Astrocyte (in vitro differentiated cells and primary cell): ENCODE measurements around the gene MZB1. TPM values are rescaled to one million over a fixed set of nuclear protein-coding genes. Genes with fewer than 3 reads are reported as not detected.

Experiments used
- DNase-seq: peaks from one replicate; pipeline ENCODE4 v3.0.0-alpha.2; 2010; ENCODE audit warnings: low read depth
- FAIRE-seq: peaks from 2 replicates; lab custom pipeline; 2011; peaks lifted over from hg19 to GRCh38; lab: Jason Lieb, UNC
- H2AFZ ChIP-seq: 2 replicates; pipeline ENCODE4 v1.6.0; 2012; ENCODE audit warnings: low read depth, low read length, inconsistent platforms
- H3K27ac ChIP-seq: 2 replicates; pipeline ENCODE4 v1.5.1; 2011; ENCODE audit warnings: low read depth, low read length, inconsistent platforms
- H3K27me3 ChIP-seq: 2 replicates; pipeline ENCODE4 v1.6.0; 2011; ENCODE audit warnings: low read length, inconsistent platforms; ENCODE audit not compliant: insufficient read depth
- H3K36me3 ChIP-seq: 2 replicates; pipeline ENCODE4 v1.5.1; 2011; ENCODE audit warnings: low read length, inconsistent platforms; ENCODE audit not compliant: insufficient read depth
- H3K4me1 ChIP-seq: 2 replicates; pipeline ENCODE4 v1.5.1; 2011; ENCODE audit warnings: low read length, inconsistent platforms; ENCODE audit not compliant: insufficient read depth
- H3K4me2 ChIP-seq: 2 replicates; pipeline ENCODE4 v1.6.0; 2012; ENCODE audit warnings: low read length, inconsistent platforms
- H3K4me3 ChIP-seq: 2 replicates; pipeline ENCODE4 v1.5.1; 2011; ENCODE audit warnings: low read depth, mild to moderate bottlenecking, low read length, inconsistent platforms; ENCODE audit not compliant: insufficient read depth
- H3K79me2 ChIP-seq: 2 replicates; pipeline ENCODE4 v1.6.0; 2012; ENCODE audit warnings: mild to moderate bottlenecking, low read length, inconsistent platforms; ENCODE audit not compliant: insufficient read depth
- H3K9ac ChIP-seq: 2 replicates; pipeline ENCODE4 v1.6.0; 2012; ENCODE audit warnings: mild to moderate bottlenecking, low read length, inconsistent platforms
- H3K9me3 ChIP-seq: 2 replicates; pipeline ENCODE4 v1.5.1; 2012; ENCODE audit warnings: low read depth, mild to moderate bottlenecking, low read length, inconsistent platforms; ENCODE audit not compliant: insufficient read depth
- H4K20me1 ChIP-seq: 2 replicates; pipeline ENCODE4 v1.6.0; 2012; ENCODE audit warnings: low read length, inconsistent platforms; ENCODE audit not compliant: insufficient read depth
- H3K27ac Mint-ChIP-seq: one replicate; pipeline ENCODE4 v1.8.0; 2021; ENCODE audit warnings: mild to moderate bottlenecking, mixed read lengths; ENCODE audit not compliant: unreplicated experiment
- H3K27me3 Mint-ChIP-seq: one replicate; pipeline ENCODE4 v1.8.0; 2021; ENCODE audit warnings: low read depth, mixed read lengths; ENCODE audit not compliant: unreplicated experiment
- H3K36me3 Mint-ChIP-seq: one replicate; pipeline ENCODE4 v1.8.0; 2021; ENCODE audit warnings: low read depth, mixed read lengths; ENCODE audit not compliant: unreplicated experiment
- H3K4me1 Mint-ChIP-seq: one replicate; pipeline ENCODE4 v1.8.0; 2021; ENCODE audit warnings: low read depth, mixed read lengths; ENCODE audit not compliant: unreplicated experiment
- H3K4me3 Mint-ChIP-seq: one replicate; pipeline ENCODE4 v1.8.0; 2021; ENCODE audit warnings: mild to moderate bottlenecking, moderate library complexity, mixed read lengths; ENCODE audit not compliant: unreplicated experiment
- H3K9me3 Mint-ChIP-seq: one replicate; pipeline ENCODE4 v1.8.0; 2021; ENCODE audit warnings: mild to moderate bottlenecking, mixed read lengths; ENCODE audit not compliant: unreplicated experiment
- CTCF ChIP-seq: IDR thresholded peaks from 2 replicates; pipeline ENCODE4 v1.5.1; 2011; ENCODE audit warnings: low read depth, mild to moderate bottlenecking, inconsistent platforms, low read length, moderate library complexity; ENCODE audit not compliant: insufficient read depth
- EZH2 ChIP-seq: IDR thresholded peaks from 2 replicates; pipeline ENCODE4 v1.6.1; 2012; ENCODE audit warnings: mild to moderate bottlenecking, low read length, inconsistent platforms; ENCODE audit not compliant: insufficient read depth
- total RNA-seq: library from RNA; stranded (reverse); gene quantifications from 2 replicates; pipeline ENCODE4 v1.2.1, GENCODE V29; 2021

MZB1 gene
- total RNA-seq, 1 donor from 2014 or later, result not detected

- Histone ChIP-seq H3K4me3 (no peak overlapping the region), H3K4me1 (peaks cover 12% of the 10 kb centered on the region), H3K36me3 (no peaks in the 10 kb centered on the region), H3K27me3 (no peaks in the 10 kb centered on the region), H4K20me1 (no peaks in the 10 kb centered on the region), H3K9ac (no peak overlapping the region), H3K79me2 (no peaks in the 10 kb centered on the region), H3K27ac (no peak overlapping the region), H3K4me2 (no peak overlapping the region), H2AFZ (no peak overlapping the region), H3K9me3 (no peaks in the 10 kb centered on the region)
- FAIRE-seq (no peak), DNase-seq (no peak)
- no peak for TF ChIP-seq CTCF
- no peak for TF ChIP-seq EZH2
- H3K36me3 Mint-ChIP-seq, result peaks cover 2% of the 10 kb centered on the region
- no peak overlapping the region for H3K27ac Mint-ChIP-seq
- no peaks in the 10 kb centered on the region for H3K27me3 Mint-ChIP-seq
- no peak overlapping the region for H3K4me3 Mint-ChIP-seq
- no peaks in the 10 kb centered on the region for H3K9me3 Mint-ChIP-seq
- H3K4me1 Mint-ChIP-seq, result peaks cover 2% of the 10 kb centered on the region
Measured at GRCh38 chr5:139401546-139401945, 11.8 kb upstream of the MZB1 start.

- no peak overlapping the region for H3K4me3 ChIP-seq
- no peaks in the 10 kb centered on the region for H3K79me2 ChIP-seq
- H3K4me2 ChIP-seq, result no peak overlapping the region
- DNase-seq (no peak), FAIRE-seq (no peak)
- no peaks in the 10 kb centered on the region for H3K9me3 ChIP-seq
- H3K9me3 Mint-ChIP-seq, result no peaks in the 10 kb centered on the region
- H3K4me1 Mint-ChIP-seq, result peaks cover 4% of the 10 kb centered on the region
- H3K4me3 Mint-ChIP-seq, result no peak overlapping the region
- H3K27ac ChIP-seq, result no peak overlapping the region
- no peak overlapping the region for H3K9ac ChIP-seq
- no peak for TF ChIP-seq CTCF
- peaks cover 6% of the 10 kb centered on the region for H3K27me3 Mint-ChIP-seq
- no peak overlapping the region for H3K27ac Mint-ChIP-seq
- H3K36me3 ChIP-seq, result no peaks in the 10 kb centered on the region
- H2AFZ ChIP-seq, result no peak overlapping the region
- H4K20me1 ChIP-seq, result peaks cover 3% of the 10 kb centered on the region
- peaks cover 12% of the 10 kb centered on the region for H3K4me1 ChIP-seq
- peaks cover 9% of the 10 kb centered on the region for H3K36me3 Mint-ChIP-seq
- peaks cover under 1% of the 10 kb centered on the region for H3K27me3 ChIP-seq
Measured at GRCh38 chr5:139399501-139400121, 9.9 kb upstream of the MZB1 start.

- no peak for FAIRE-seq
Measured at GRCh38 chr5:139397921-139398320, 8.2 kb upstream of the MZB1 start.

More at GRCh38 chr5:139397921-139398320, 8.2 kb upstream of the MZB1 start:
- no peaks in the 10 kb centered on the region for H3K79me2 ChIP-seq
- H3K36me3 Mint-ChIP-seq, result peaks cover 9% of the 10 kb centered on the region
- peaks cover 3% of the 10 kb centered on the region for H4K20me1 ChIP-seq
- H3K27me3 Mint-ChIP-seq, result peaks cover 15% of the 10 kb centered on the region
- H3K27ac ChIP-seq, result no peak overlapping the region
- H3K4me3 ChIP-seq, result no peak overlapping the region
- no peak for TF ChIP-seq CTCF
- no peak for TF ChIP-seq EZH2
- no peak for DNase-seq
- peaks cover 1% of the 10 kb centered on the region for H3K4me1 Mint-ChIP-seq
- peaks cover 17% of the 10 kb centered on the region for H3K27me3 ChIP-seq
- H3K4me1 ChIP-seq, result peaks cover 10% of the 10 kb centered on the region
- no peak overlapping the region for H3K4me2 ChIP-seq
- no peak overlapping the region for H3K4me3 Mint-ChIP-seq
- H3K9me3 ChIP-seq, result no peaks in the 10 kb centered on the region
- no peaks in the 10 kb centered on the region for H3K9me3 Mint-ChIP-seq
- H3K9ac ChIP-seq, result no peak overlapping the region
- no peak overlapping the region for H2AFZ ChIP-seq
- no peak overlapping the region for H3K27ac Mint-ChIP-seq
- H3K36me3 ChIP-seq, result no peaks in the 10 kb centered on the region
